SK-N-SH treated with all-trans-retinoic acid at 6 μM for 48 hours (cell line): ENCODE results near the gene ERGIC1.

Source experiments
- ATAC-seq: fragments of 200-7000 bp; cut with Tn5 transposase; 3 replicates; pipeline ENCODE4 v1.9.1; 2020; ENCODE audit warnings: mild to moderate bottlenecking, moderate library complexity
- ARNTL ChIP-seq: fragments of 450-650 bp; formaldehyde crosslinking; IDR thresholded peaks from 2 replicates; pipeline ENCODE4 v1.5.0; 2020; ENCODE audit warnings: low read depth, mild to moderate bottlenecking, moderate library complexity, borderline replicate concordance
- BACH2 ChIP-seq: fragments of 250-450 bp; sonication (Bioruptor Pico); IDR thresholded peaks from 2 replicates; pipeline ENCODE4 v1.9.0; 2021; ENCODE audit warnings: mild to moderate bottlenecking, borderline replicate concordance
- CSDC2 ChIP-seq: fragments of 250-450 bp; sonication (Bioruptor Pico); IDR thresholded peaks from 2 replicates; pipeline ENCODE4 v1.5.0; 2020; ENCODE audit warnings: mild to moderate bottlenecking, moderate library complexity
- ESRRG ChIP-seq: fragments of 250-450 bp; sonication (Bioruptor Pico); IDR thresholded peaks from 2 replicates; pipeline ENCODE4 v1.6.1; 2021; ENCODE audit warnings: mild to moderate bottlenecking
- ISL1 ChIP-seq: fragments of 250-450 bp; sonication (Bioruptor Pico); IDR thresholded peaks from 2 replicates; pipeline ENCODE4 v2.1.2; 2022; ENCODE audit warnings: mild to moderate bottlenecking, moderate library complexity
- OSR1 ChIP-seq: fragments of 250-450 bp; sonication (Bioruptor Pico); IDR thresholded peaks from 2 replicates; pipeline ENCODE4 v1.8.0; 2022; ENCODE audit warnings: moderate library complexity, mild to moderate bottlenecking, inconsistent platforms
- POU6F1 ChIP-seq: fragments of 250-450 bp; sonication (Bioruptor Pico); IDR thresholded peaks from 2 replicates; pipeline ENCODE4 v1.8.0; 2021; ENCODE audit warnings: low read depth, mild to moderate bottlenecking, moderate library complexity, borderline replicate concordance
- PPARA ChIP-seq: fragments of 250-450 bp; sonication (Bioruptor Pico); IDR thresholded peaks from 2 replicates; pipeline ENCODE4 v1.5.0; 2020; ENCODE audit warnings: mild to moderate bottlenecking, borderline replicate concordance
- RARB ChIP-seq: fragments of 250-450 bp; sonication (Bioruptor Pico); IDR thresholded peaks from 2 replicates; pipeline ENCODE4 v1.8.0; 2021; ENCODE audit warnings: mild to moderate bottlenecking, moderate library complexity
- SNAI2 ChIP-seq: fragments of 250-450 bp; sonication (Bioruptor Pico); IDR thresholded peaks from 2 replicates; pipeline ENCODE4 v1.5.0; 2020; ENCODE audit warnings: mild to moderate bottlenecking, moderate library complexity
- TCF4 ChIP-seq: fragments of 250-450 bp; sonication (Bioruptor Pico); IDR thresholded peaks from 2 replicates; pipeline ENCODE4 v1.8.0; 2021; ENCODE audit warnings: mild to moderate bottlenecking, moderate library complexity, borderline replicate concordance
- TOX ChIP-seq: fragments of 250-450 bp; sonication (Bioruptor Pico); IDR thresholded peaks from 2 replicates; pipeline ENCODE4 v1.8.0; 2021; ENCODE audit warnings: mild to moderate bottlenecking, moderate library complexity, borderline replicate concordance
- ZFP30 ChIP-seq: fragments of 450-650 bp; formaldehyde crosslinking; IDR thresholded peaks from 2 replicates; pipeline ENCODE4 v1.5.0; 2022; ENCODE audit warnings: mild to moderate bottlenecking, moderate library complexity
- ZNF565 ChIP-seq: fragments of 450-650 bp; formaldehyde crosslinking; conservative IDR thresholded peaks from 2 replicates; pipeline ENCODE4 v1.5.0; 2020; ENCODE audit warnings: low read depth, mild to moderate bottlenecking, moderate library complexity
- ZNF70 ChIP-seq: fragments of 450-650 bp; formaldehyde crosslinking; IDR thresholded peaks from 2 replicates; pipeline ENCODE4 v1.5.0; 2020; ENCODE audit warnings: mild to moderate bottlenecking, moderate library complexity
- TF ChIP-seq, protein P1 (sequence below): fragments of 250-450 bp; sonication (Bioruptor Pico); IDR thresholded peaks from 2 replicates; pipeline ENCODE4 v1.5.0; 2020; ENCODE audit warnings: mild to moderate bottlenecking, moderate library complexity
- TF ChIP-seq, protein P2 (sequence below): fragments of 250-450 bp; sonication (Bioruptor Pico); IDR thresholded peaks from 2 replicates; pipeline ENCODE4 v1.5.1; 2021; ENCODE audit warnings: mild to moderate bottlenecking, moderate library complexity
- TF ChIP-seq, protein P3 (sequence below): fragments of 250-450 bp; sonication (Bioruptor Pico); IDR thresholded peaks from 2 replicates; pipeline ENCODE4 v1.5.1; 2020; ENCODE audit warnings: low read depth, mild to moderate bottlenecking, moderate library complexity
- TF ChIP-seq, protein P4 (sequence below): fragments of 250-450 bp; sonication (Bioruptor Pico); IDR thresholded peaks from 2 replicates; pipeline ENCODE4 v1.8.0; 2020; ENCODE audit warnings: mild to moderate bottlenecking, moderate library complexity, borderline replicate concordance

Gene ERGIC1

GRCh38 chr5:172920995-172921394 lies 86.9 kb downstream of the ERGIC1 start (continued):
- TF ChIP-seq TCF4 = no peak
- TF ChIP-seq ZNF565 (CRISPR knock-in tag) = no peak
- TF ChIP-seq, all 23 proteins: peak for 0

DNA sequence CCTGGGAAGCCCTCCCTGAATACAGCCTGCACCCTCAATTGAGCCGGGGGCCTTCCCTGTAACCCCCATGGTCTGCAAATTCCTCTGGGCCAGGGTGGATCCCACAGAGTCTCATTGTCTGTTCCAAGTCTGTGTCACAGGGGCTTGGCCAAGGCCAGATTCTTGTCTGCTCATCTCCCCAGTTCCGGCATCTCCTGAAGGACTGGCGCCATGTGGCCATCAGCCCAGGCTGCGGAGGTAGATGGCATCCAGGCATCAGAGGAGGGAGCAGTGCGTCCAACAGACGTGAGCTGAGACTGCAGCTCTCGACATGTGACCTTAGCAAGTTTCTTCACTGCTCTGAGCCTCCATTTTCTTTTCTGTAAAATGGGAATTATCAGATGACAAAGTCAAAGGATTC lies 87.9 kb downstream of the ERGIC1 start:
- no peak for ATAC-seq
- TF ChIP-seq TCF4 (no peak), POU6F1 (no peak), ZNF565 (CRISPR knock-in tag) (no peak), ZFP30 (CRISPR knock-in tag) (no peak), ESRRG (CRISPR knock-in tag) (no peak), ISL1 (CRISPR knock-in tag) (no peak), PPARA (CRISPR knock-in tag) (no peak), SNAI2 (CRISPR knock-in tag) (no peak), RARB (CRISPR knock-in tag) (no peak), CSDC2 (CRISPR knock-in tag) (no peak), BACH2 (CRISPR knock-in tag) (no peak)
- TF ChIP-seq, protein P1, sequence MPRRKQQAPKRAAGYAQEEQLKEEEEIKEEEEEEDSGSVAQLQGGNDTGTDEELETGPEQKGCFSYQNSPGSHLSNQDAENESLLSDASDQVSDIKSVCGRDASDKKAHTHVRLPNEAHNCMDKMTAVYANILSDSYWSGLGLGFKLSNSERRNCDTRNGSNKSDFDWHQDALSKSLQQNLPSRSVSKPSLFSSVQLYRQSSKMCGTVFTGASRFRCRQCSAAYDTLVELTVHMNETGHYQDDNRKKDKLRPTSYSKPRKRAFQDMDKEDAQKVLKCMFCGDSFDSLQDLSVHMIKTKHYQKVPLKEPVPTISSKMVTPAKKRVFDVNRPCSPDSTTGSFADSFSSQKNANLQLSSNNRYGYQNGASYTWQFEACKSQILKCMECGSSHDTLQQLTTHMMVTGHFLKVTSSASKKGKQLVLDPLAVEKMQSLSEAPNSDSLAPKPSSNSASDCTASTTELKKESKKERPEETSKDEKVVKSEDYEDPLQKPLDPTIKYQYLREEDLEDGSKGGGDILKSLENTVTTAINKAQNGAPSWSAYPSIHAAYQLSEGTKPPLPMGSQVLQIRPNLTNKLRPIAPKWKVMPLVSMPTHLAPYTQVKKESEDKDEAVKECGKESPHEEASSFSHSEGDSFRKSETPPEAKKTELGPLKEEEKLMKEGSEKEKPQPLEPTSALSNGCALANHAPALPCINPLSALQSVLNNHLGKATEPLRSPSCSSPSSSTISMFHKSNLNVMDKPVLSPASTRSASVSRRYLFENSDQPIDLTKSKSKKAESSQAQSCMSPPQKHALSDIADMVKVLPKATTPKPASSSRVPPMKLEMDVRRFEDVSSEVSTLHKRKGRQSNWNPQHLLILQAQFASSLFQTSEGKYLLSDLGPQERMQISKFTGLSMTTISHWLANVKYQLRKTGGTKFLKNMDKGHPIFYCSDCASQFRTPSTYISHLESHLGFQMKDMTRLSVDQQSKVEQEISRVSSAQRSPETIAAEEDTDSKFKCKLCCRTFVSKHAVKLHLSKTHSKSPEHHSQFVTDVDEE (CRISPR knock-in tag) = no peak
- TF ChIP-seq, protein P2, sequence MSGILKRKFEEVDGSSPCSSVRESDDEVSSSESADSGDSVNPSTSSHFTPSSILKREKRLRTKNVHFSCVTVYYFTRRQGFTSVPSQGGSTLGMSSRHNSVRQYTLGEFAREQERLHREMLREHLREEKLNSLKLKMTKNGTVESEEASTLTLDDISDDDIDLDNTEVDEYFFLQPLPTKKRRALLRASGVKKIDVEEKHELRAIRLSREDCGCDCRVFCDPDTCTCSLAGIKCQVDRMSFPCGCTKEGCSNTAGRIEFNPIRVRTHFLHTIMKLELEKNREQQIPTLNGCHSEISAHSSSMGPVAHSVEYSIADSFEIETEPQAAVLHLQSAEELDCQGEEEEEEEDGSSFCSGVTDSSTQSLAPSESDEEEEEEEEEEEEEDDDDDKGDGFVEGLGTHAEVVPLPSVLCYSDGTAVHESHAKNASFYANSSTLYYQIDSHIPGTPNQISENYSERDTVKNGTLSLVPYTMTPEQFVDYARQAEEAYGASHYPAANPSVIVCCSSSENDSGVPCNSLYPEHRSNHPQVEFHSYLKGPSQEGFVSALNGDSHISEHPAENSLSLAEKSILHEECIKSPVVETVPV (CRISPR knock-in tag) = no peak
- TF ChIP-seq, protein P3, sequence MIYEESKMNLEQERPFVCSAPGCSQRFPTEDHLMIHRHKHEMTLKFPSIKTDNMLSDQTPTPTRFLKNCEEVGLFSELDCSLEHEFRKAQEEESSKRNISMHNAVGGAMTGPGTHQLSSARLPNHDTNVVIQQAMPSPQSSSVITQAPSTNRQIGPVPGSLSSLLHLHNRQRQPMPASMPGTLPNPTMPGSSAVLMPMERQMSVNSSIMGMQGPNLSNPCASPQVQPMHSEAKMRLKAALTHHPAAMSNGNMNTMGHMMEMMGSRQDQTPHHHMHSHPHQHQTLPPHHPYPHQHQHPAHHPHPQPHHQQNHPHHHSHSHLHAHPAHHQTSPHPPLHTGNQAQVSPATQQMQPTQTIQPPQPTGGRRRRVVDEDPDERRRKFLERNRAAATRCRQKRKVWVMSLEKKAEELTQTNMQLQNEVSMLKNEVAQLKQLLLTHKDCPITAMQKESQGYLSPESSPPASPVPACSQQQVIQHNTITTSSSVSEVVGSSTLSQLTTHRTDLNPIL (CRISPR knock-in tag) = no peak

DNA sequence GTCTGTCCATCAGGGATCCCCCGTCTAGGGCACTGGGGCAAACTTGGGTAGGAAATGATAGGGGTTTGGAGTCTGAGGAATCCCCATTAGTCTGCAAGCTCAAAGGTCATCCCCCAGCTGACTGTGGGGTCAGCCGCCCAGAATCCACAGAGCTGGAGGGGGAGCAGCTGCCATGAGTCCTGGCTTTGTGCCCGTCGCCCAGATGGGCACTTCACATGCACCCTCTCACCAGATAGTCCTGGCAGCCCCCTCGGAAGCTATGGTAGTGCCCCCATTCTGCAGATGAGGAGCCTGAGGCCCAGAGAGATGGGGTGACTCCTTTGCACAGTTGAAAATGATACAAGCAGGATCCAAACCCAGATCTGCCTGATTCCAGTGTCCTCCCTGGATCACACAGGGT lies 89.5 kb downstream of the ERGIC1 start:
- no peak for TF ChIP-seq TOX (CRISPR knock-in tag)
- TF ChIP-seq, protein P3 (CRISPR knock-in tag) = no peak
- no peak for TF ChIP-seq BACH2 (CRISPR knock-in tag)
- TF ChIP-seq, protein P1 (CRISPR knock-in tag) = no peak
- TF ChIP-seq OSR1 (CRISPR knock-in tag) = no peak
- no peak for TF ChIP-seq ARNTL (CRISPR knock-in tag)
- no peak for TF ChIP-seq ESRRG (CRISPR knock-in tag)
- no peak for TF ChIP-seq PPARA (CRISPR knock-in tag)
- TF ChIP-seq TCF4 = no peak
- no peak for TF ChIP-seq RARB (CRISPR knock-in tag)
- no peak for TF ChIP-seq ZFP30 (CRISPR knock-in tag)
- TF ChIP-seq, protein P4, sequence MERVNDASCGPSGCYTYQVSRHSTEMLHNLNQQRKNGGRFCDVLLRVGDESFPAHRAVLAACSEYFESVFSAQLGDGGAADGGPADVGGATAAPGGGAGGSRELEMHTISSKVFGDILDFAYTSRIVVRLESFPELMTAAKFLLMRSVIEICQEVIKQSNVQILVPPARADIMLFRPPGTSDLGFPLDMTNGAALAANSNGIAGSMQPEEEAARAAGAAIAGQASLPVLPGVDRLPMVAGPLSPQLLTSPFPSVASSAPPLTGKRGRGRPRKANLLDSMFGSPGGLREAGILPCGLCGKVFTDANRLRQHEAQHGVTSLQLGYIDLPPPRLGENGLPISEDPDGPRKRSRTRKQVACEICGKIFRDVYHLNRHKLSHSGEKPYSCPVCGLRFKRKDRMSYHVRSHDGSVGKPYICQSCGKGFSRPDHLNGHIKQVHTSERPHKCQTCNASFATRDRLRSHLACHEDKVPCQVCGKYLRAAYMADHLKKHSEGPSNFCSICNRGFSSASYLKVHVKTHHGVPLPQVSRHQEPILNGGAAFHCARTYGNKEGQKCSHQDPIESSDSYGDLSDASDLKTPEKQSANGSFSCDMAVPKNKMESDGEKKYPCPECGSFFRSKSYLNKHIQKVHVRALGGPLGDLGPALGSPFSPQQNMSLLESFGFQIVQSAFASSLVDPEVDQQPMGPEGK = no peak
- no peak for TF ChIP-seq ZNF70 (CRISPR knock-in tag)
- ATAC-seq = no peak
